ENCODE measurements around the gene SMOC1. TPM values are rescaled to one million over a fixed set of nuclear protein-coding genes. Genes with fewer than 3 reads are reported as not detected.

The SMOC1 gene
- total RNA-seq, 3 donors from 2014 or later (not counting 1 experiment from before 2014, with no cell fraction given) = not detected

- 70% methylated on average over 1 of the region's 1 CpG for WGBS (ENCODE audit: insufficient coverage)
- intact Hi-C loops (cut with micrococcal nuclease) = no loop called here
Measured at GRCh38 chr14:69945347-69945746, 66.1 kb downstream of the SMOC1 start.

DNA sequence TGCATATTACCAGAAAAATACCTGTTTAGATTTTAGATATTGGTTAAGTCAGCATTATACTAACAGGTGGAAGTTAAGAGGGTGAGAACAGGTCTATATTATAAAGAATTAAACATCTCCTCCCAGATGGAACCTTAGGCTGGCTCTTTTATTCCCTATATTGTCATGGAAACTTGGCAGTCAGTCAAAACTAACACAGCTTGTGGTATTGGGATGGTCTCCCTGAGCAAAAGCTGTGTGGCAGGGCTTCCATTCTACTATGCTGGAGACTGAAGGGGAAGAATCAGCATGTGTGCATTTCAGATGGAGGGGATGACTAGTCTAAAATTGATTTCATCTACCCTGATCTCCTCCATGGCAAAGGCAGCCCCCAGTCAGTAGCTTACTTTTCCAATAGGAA lies 66.7 kb downstream of the SMOC1 start:
- no peak overlapping the region for H3K27ac ChIP-seq (ENCODE audit: low read length)
- H3K4me3 ChIP-seq (ENCODE audit: low read length) = no peak overlapping the region
- intact Hi-C loops (cut with micrococcal nuclease) = no loop called here
- Mint-ChIP-seq H3K27ac (no peak overlapping the region), H3K4me3 (no peak overlapping the region), H3K9me3 (peaks cover 0 to 5% of the 10 kb centered on the region in 2 donors), H3K27me3 (ENCODE audit: low read depth in 2 of 2) (peaks cover 18 to 51% of the 10 kb centered on the region in 2 donors), H3K4me1 (no peaks in the 10 kb centered on the region), H3K36me3 (peaks cover 9% of the 10 kb centered on the region)
- TF ChIP-seq, protein P1, sequence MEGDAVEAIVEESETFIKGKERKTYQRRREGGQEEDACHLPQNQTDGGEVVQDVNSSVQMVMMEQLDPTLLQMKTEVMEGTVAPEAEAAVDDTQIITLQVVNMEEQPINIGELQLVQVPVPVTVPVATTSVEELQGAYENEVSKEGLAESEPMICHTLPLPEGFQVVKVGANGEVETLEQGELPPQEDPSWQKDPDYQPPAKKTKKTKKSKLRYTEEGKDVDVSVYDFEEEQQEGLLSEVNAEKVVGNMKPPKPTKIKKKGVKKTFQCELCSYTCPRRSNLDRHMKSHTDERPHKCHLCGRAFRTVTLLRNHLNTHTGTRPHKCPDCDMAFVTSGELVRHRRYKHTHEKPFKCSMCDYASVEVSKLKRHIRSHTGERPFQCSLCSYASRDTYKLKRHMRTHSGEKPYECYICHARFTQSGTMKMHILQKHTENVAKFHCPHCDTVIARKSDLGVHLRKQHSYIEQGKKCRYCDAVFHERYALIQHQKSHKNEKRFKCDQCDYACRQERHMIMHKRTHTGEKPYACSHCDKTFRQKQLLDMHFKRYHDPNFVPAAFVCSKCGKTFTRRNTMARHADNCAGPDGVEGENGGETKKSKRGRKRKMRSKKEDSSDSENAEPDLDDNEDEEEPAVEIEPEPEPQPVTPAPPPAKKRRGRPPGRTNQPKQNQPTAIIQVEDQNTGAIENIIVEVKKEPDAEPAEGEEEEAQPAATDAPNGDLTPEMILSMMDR (IDR thresholded peaks at IDR 0.05) = no peak
- H3K9me3 ChIP-seq (ENCODE audit: control insufficient read depth, insufficient read depth, low read length) = peaks cover 4% of the 10 kb centered on the region
- H3K36me3 ChIP-seq (ENCODE audit: control insufficient read depth, insufficient read depth, low read length) = no peaks in the 10 kb centered on the region
- no peaks in the 10 kb centered on the region for H3K27me3 ChIP-seq (ENCODE audit: control insufficient read depth, insufficient read depth, low read length)
- ATAC-seq = no peak
- no peak for DNase-seq
- no peaks in the 10 kb centered on the region for H3K4me1 ChIP-seq (ENCODE audit: control insufficient read depth, insufficient read depth, low read length)

More at GRCh38 chr14:69945347-69945746, 66.1 kb downstream of the SMOC1 start:
- H3K27ac ChIP-seq (ENCODE audit: low read length) = no peak overlapping the region
- H3K4me1 ChIP-seq (ENCODE audit: control insufficient read depth, insufficient read depth, low read length) = no peaks in the 10 kb centered on the region
- no peaks in the 10 kb centered on the region for H3K36me3 ChIP-seq (ENCODE audit: control insufficient read depth, insufficient read depth, low read length)
- no peak overlapping the region for H3K4me3 ChIP-seq (ENCODE audit: low read length)
- peaks cover 9% of the 10 kb centered on the region for H3K36me3 Mint-ChIP-seq
- H3K9me3 ChIP-seq (ENCODE audit: control insufficient read depth, insufficient read depth, low read length) = peaks cover 4% of the 10 kb centered on the region
- H3K4me1 Mint-ChIP-seq = no peaks in the 10 kb centered on the region
- H3K9me3 Mint-ChIP-seq = peaks cover 0 to 5% of the 10 kb centered on the region in 2 donors
- DNase-seq (no peak), ATAC-seq (no peak)
- TF ChIP-seq, protein P1 (IDR thresholded peaks at IDR 0.05) = no peak
- no peak overlapping the region for H3K27ac Mint-ChIP-seq
- H3K27me3 ChIP-seq (ENCODE audit: control insufficient read depth, insufficient read depth, low read length) = no peaks in the 10 kb centered on the region
- peaks cover 21 to 57% of the 10 kb centered on the region in 2 donors for H3K27me3 Mint-ChIP-seq (ENCODE audit: low read depth in 2 of 2)
- H3K4me3 Mint-ChIP-seq = no peak overlapping the region

DNA sequence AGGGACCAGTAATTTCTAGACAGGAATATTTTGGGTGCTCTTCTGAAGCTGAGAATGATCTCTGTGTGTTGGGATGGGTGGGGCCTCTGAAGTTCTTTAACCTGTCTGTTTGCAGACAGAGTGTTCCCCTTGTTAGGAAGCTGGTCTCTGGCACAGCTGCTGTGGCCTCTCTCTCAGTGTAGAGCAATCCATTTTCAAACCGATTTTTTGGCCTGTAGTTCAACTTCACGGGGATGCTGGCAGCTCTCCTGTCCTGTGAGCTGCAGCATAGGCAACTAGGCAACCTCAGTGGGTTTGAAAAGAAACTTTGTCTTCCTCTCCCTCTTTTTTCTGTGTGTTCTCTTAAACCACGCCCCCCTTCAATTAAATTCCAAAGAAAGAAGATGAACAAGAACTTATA lies 69.1 kb downstream of the SMOC1 start:
- H3K27me3 Mint-ChIP-seq (ENCODE audit: low read depth in 2 of 2) = peaks cover 20 to 55% of the 10 kb centered on the region in 2 donors
- TF ChIP-seq, protein P1 (IDR thresholded peaks at IDR 0.05) = no peak
- no peaks in the 10 kb centered on the region for H3K4me1 ChIP-seq (ENCODE audit: control insufficient read depth, insufficient read depth, low read length)
- H3K9me3 Mint-ChIP-seq = peaks cover 0 to 5% of the 10 kb centered on the region in 2 donors
- no peaks in the 10 kb centered on the region for H3K4me1 Mint-ChIP-seq
- H3K36me3 ChIP-seq (ENCODE audit: control insufficient read depth, insufficient read depth, low read length) = no peaks in the 10 kb centered on the region
- no peak overlapping the region for H3K27ac ChIP-seq (ENCODE audit: low read length)
- no peak for DNase-seq
- no peaks in the 10 kb centered on the region for H3K27me3 ChIP-seq (ENCODE audit: control insufficient read depth, insufficient read depth, low read length)
- no peak overlapping the region for H3K27ac Mint-ChIP-seq
- no peak overlapping the region for H3K4me3 ChIP-seq (ENCODE audit: low read length)
- peaks cover 9% of the 10 kb centered on the region for H3K36me3 Mint-ChIP-seq
- ATAC-seq = no peak
- intact Hi-C loops (cut with micrococcal nuclease) = no loop called here
- no peak overlapping the region for H3K4me3 Mint-ChIP-seq
- H3K9me3 ChIP-seq (ENCODE audit: control insufficient read depth, insufficient read depth, low read length) = peaks cover 4% of the 10 kb centered on the region
- WGBS (ENCODE audit: insufficient coverage) = 70% methylated on average over 2 of the region's 3 CpGs

DNA sequence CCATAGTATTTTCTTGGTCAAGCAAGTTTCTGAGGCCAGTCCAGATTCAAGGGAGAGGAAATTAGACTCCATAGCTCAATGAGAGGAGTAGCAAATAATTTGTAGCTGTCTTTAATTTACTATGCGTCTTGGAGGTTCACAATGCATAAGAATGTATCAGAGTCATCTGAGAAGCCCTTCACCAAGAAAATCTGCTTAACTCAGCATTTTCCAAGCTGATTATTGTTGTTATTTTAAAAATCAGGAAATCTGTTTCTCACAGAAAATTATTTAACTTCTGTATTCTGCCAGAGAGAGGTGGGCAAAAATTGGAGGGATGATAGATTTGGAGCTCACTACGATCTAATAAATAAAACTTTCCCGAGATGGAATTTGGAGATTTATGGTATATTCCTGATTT lies 72.0 kb downstream of the SMOC1 start:
- Mint-ChIP-seq H3K4me1 (no peaks in the 10 kb centered on the region), H3K9me3 (peaks cover 0 to 2% of the 10 kb centered on the region in 2 donors), H3K36me3 (no peaks in the 10 kb centered on the region), H3K4me3 (no peak overlapping the region), H3K27me3 (ENCODE audit: low read depth in 2 of 2) (peaks cover 27 to 57% of the 10 kb centered on the region in 2 donors), H3K27ac (no peak overlapping the region)
- WGBS (ENCODE audit: insufficient coverage) = 90% methylated on average over 3 of the region's 3 CpGs
- Histone ChIP-seq H3K4me1 (ENCODE audit: control insufficient read depth, insufficient read depth, low read length) (no peaks in the 10 kb centered on the region), H3K36me3 (ENCODE audit: control insufficient read depth, insufficient read depth, low read length) (no peaks in the 10 kb centered on the region), H3K4me3 (ENCODE audit: low read length) (no peak overlapping the region), H3K27me3 (ENCODE audit: control insufficient read depth, insufficient read depth, low read length) (no peaks in the 10 kb centered on the region), H3K9me3 (ENCODE audit: control insufficient read depth, insufficient read depth, low read length) (no peaks in the 10 kb centered on the region), H3K27ac (ENCODE audit: low read length) (no peak overlapping the region)
- ATAC-seq = no peak
- DNase-seq = no peak
- TF ChIP-seq, protein P1 (IDR thresholded peaks at IDR 0.05) = no peak
- intact Hi-C loops (cut with micrococcal nuclease) = no loop called here
